ENCODE measurements around the gene MRC2. TPM values are rescaled to one million over a fixed set of nuclear protein-coding genes. Genes with fewer than 3 reads are reported as not detected.

Gene MRC2
- polyA plus RNA-seq, 1 experiment, result 61.6 TPM

DNA sequence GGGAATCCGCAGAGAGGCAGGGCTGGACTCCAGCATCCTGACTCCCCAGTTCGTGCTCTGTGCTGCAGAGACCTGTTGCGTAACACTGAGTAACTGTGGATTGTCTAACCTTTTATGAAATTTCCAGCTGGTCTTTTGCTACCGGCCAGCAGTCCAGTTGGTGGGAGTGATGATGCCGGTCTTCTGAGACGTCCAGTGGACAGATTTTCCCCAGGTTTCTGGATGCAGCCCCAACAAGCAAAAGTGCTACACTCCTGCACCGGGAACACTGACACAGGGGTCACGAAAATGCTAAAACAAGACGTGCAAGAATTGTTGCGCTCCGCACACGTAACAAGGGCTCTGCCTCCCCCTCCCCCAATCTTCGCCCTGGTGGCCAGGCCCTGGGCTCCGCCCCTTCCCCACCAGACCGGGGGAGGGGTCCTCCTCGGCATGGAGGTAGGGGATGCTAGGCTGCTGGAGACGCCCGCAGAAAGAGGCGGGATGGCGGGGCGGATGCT, 701 bp upstream of the MRC2 start:
- Histone ChIP-seq H3K27ac (ENCODE audit: low read depth, low read length) (peak overlapping the region; percentile 90), H3K4me3 (ENCODE audit: low read depth, low read length) (peak overlapping the region; percentile 84), H3K27me3 (ENCODE audit: control insufficient read depth, insufficient read depth, low read length) (no peaks in the 10 kb centered on the region), H3K9me3 (ENCODE audit: control insufficient read depth, insufficient read depth, low read length) (no peaks in the 10 kb centered on the region)
- CTCF ChIA-PET, result no interaction called here
- TF ChIP-seq, protein P1, sequence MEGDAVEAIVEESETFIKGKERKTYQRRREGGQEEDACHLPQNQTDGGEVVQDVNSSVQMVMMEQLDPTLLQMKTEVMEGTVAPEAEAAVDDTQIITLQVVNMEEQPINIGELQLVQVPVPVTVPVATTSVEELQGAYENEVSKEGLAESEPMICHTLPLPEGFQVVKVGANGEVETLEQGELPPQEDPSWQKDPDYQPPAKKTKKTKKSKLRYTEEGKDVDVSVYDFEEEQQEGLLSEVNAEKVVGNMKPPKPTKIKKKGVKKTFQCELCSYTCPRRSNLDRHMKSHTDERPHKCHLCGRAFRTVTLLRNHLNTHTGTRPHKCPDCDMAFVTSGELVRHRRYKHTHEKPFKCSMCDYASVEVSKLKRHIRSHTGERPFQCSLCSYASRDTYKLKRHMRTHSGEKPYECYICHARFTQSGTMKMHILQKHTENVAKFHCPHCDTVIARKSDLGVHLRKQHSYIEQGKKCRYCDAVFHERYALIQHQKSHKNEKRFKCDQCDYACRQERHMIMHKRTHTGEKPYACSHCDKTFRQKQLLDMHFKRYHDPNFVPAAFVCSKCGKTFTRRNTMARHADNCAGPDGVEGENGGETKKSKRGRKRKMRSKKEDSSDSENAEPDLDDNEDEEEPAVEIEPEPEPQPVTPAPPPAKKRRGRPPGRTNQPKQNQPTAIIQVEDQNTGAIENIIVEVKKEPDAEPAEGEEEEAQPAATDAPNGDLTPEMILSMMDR (IDR thresholded peaks at IDR 0.05; ENCODE audit: low read depth, low read length), result no peak
- POLR2A ChIA-PET, result interaction anchor here (0.8 to 1.9 kb wide), 4 partner anchors 13 to 40 kb away, joined by 4 to 6 read pairs (median 6); no protein-coding TSS in a partner anchor
- peak; percentile 61 for DNase-seq (ENCODE audit: low read depth, low spot score)

DNA sequence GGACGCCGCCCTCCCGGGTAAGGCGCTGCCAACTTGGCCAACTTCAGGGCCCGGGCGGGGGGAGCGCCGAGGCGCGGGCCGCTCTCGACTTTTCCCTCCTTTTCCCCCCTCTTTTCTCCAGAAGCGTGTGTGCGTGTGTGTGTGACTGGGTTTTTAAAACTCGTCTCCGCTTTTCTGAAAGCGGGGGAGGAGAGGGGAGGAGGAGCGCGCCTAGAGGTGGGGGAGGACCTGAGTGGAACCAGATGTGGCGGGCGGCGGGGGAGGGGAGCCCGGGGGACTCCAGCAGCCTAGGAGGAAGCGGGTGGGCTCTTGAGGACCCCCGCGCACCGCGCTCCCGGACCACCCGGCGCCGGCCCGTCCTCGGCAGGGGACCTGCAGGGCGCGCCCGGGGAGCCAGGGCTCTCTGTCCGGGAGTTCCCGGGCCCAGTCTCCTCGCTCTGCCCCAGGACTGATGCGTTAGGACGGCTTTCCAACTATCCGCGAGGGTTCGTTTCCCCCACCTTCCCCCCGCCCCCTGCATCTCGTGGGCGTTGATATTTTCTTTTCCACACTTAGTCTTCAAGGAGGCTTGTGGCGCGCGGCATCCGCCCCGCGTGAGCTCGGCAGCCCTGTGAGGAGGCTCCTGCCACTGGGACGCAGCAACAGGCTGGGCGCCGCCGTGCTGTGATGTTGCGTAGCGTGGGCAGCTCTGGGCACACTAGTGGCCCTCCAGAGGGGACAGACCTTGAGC, 599 bp downstream of the MRC2 start:
- TF ChIP-seq, protein P1 (IDR thresholded peaks at IDR 0.05; ENCODE audit: low read depth, low read length), result no peak

DNA sequence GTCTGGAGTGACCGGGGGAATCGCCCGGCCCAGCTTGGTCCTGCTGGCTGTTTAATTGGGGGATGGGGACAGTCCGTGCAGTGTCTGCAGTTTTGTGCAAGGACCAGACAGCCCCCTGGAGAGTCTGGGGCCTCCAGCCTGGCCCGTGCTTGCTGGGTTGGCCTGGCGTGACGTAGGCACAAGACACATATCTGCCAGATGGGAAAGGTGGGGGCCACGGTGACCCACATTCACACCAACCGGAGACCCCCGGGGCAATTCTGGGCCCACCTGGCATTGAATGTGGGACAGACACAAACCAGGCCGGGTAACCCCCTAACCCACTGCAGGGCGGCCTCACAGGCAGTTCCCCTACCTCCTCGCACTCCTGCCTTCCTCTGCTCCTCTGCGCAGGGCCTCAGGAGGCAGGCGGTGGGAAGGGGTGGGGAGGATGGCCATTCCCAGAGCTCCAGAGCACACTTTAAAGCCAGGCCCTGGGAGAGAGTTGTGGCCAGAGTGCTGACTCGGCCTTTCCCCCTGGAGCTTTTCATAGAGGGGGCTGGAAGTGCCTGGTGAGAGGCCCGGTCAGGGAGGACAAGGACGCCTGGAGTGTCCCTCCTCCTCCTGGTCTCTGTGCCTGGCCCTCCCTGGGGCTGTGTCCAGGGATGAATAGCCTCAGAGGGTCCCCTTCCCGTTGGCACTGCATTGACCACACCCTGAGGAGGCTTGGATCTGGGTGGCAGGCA, 1.5 kb downstream of the MRC2 start:
- TF ChIP-seq, protein P1 (IDR thresholded peaks at IDR 0.05; ENCODE audit: low read depth, low read length), result no peak
- CTCF ChIA-PET, result no interaction called here
- POLR2A ChIA-PET, result interaction anchor here (0.6 to 1.6 kb wide), 5 partner anchors 15 to 765 kb away, joined by 3 to 8 read pairs (median 4); partner anchors contain the start of gene BRIP1
- H3K27ac ChIP-seq (ENCODE audit: low read depth, low read length), result peak overlapping the region; percentile 77
- H3K9me3 ChIP-seq (ENCODE audit: control insufficient read depth, insufficient read depth, low read length), result no peaks in the 10 kb centered on the region
- no peaks in the 10 kb centered on the region for H3K27me3 ChIP-seq (ENCODE audit: control insufficient read depth, insufficient read depth, low read length)
- peak overlapping the region; percentile 84 for H3K4me3 ChIP-seq (ENCODE audit: low read depth, low read length)
- DNase-seq (ENCODE audit: low read depth, low spot score), result no peak

More for the DNA sequence above, 599 bp downstream of the MRC2 start:
- Histone ChIP-seq H3K4me3 (ENCODE audit: low read depth, low read length) (peak overlapping the region; percentile 84), H3K27ac (ENCODE audit: low read depth, low read length) (peak overlapping the region; percentile 77), H3K9me3 (ENCODE audit: control insufficient read depth, insufficient read depth, low read length) (no peaks in the 10 kb centered on the region), H3K27me3 (ENCODE audit: control insufficient read depth, insufficient read depth, low read length) (no peaks in the 10 kb centered on the region)
- CTCF ChIA-PET, result no interaction called here
- POLR2A ChIA-PET, result interaction anchor here (0.6 to 1.6 kb wide), 5 partner anchors 14 to 764 kb away, joined by 3 to 8 read pairs (median 4); partner anchors contain the start of gene BRIP1
- peak; percentile 39 for DNase-seq (ENCODE audit: low read depth, low spot score)

DNA sequence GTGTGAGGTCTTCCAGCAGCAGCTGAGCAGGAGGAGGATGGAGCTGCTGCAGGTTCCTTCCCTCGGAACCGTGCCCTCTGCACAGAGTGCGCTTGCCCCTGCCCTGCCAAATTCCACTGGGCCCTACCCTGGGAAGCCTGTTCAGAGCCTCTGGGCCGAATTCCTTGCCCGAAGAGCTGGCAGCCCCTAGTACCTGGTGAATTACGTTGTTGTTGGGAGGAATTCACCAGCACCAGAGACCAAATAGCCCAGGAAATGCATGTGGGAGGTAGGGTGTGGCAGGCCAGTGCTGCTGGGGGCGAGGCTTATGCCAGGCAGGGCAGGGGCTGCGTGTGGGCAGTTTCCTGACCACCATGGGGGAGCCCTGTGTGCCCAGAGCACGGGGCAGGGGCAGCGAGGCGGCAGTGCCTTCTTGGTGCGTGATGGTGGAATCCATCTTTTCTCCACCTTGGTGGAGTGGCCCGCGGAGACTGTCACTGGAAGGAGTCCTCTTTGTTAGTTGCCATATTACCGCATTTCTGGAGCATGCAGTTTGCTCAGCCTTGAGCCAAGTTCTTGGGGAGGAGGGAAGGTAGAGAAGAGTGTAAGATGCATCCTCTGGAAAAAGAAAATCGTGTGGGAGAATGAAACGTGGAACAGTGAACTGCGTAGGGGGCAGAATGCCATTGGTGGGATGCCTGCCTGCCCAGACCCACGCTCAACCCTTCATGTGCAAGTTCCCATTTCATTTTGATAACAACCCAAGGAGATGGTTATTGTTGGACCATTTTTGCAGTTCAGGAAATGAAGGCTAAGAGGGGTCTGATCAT, 2.3 kb downstream of the MRC2 start:
- POLR2A ChIA-PET, result interaction anchor here (1.5 to 1.6 kb wide), 2 partner anchors 18 to 25 kb away, joined by 3 to 8 read pairs; no protein-coding TSS in a partner anchor
- Histone ChIP-seq H3K27ac (ENCODE audit: low read depth, low read length) (peak overlapping the region; percentile 11), H3K9me3 (ENCODE audit: control insufficient read depth, insufficient read depth, low read length) (no peaks in the 10 kb centered on the region), H3K4me3 (ENCODE audit: low read depth, low read length) (peak overlapping the region; percentile 84), H3K27me3 (ENCODE audit: control insufficient read depth, insufficient read depth, low read length) (no peaks in the 10 kb centered on the region)
- no peak for DNase-seq (ENCODE audit: low read depth, low spot score)
- TF ChIP-seq, protein P1 (IDR thresholded peaks at IDR 0.05; ENCODE audit: low read depth, low read length), result no peak
- CTCF ChIA-PET, result no interaction called here

All from AG04450 (cell line).